ENCODE results near the gene C1QA. TPM values are rescaled to one million over a fixed set of nuclear protein-coding genes. Genes with fewer than 3 reads are reported as not detected.

Gene C1QA
- total and polyA plus RNA-seq, 4 donors: 23.3 to 66.2 (median 36.5) TPM

DNA sequence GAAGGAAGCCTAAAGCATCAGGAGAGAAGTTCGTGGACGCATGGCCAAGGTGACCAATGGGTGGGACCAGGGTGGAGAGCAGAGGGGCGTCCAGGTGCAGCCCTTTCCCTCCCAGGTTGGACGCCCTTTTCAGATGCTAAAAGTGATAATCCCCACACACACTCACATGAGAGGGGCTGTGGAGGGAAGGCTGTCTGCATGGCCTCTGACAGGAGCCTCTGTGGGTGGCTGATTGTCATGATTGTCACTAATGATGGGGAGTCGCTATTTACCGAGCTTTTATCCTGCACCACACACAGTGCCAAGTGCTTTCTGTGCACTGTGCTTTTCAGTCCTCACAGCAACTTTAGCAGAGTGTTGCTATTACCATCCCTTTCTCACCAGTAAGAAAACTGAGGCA lies 27.1 kb upstream of the C1QA start:
- WGBS (ENCODE audit: insufficient coverage): 0% methylated on average over 2 of the region's 6 CpGs
- Histone ChIP-seq H3K36me3 (ENCODE audit: control insufficient read depth, insufficient read depth, low read length) (no peaks in the 10 kb centered on the region), H3K4me3 (ENCODE audit: low read depth, low read length) (no peak overlapping the region), H3K27ac (ENCODE audit: low read depth, low read length) (no peak overlapping the region), H3K4me1 (ENCODE audit: control insufficient read depth, insufficient read depth, low read length) (peaks cover 7% of the 10 kb centered on the region), H3K9me3 (ENCODE audit: control insufficient read depth, insufficient read depth, low read length) (no peaks in the 10 kb centered on the region), H3K27me3 (ENCODE audit: control insufficient read depth, insufficient read depth, low read length) (peaks cover 28% of the 10 kb centered on the region)
- DNase-seq (ENCODE audit: low read depth in 4 of 6, low spot score in 6 of 6): no peak

DNA sequence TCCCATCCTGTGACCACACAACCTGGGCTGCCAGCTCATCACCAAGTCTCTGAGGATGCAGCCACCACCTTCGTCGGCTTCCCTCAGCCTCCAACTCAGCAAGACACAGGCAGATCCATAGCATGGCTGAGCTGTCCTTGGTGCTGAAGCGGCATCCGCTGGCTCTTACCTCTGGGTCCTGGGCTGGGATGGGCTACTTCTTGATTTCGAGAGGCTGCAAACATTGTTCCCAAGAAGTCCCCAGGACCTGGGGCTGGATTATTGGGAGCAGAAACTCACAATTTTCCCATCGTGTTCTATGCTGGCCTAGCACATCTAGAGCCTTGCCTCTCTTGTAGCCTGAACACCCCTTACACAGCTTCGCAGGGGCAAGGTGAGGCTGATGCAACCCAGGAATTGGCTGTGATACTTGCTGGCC lies 24.9 kb upstream of the C1QA start:
- H3K4me1 ChIP-seq (ENCODE audit: control insufficient read depth, insufficient read depth, low read length): peaks cover 7% of the 10 kb centered on the region
- 22% methylated on average over 5 of the region's 7 CpGs for WGBS (ENCODE audit: insufficient coverage)
- H3K4me3 ChIP-seq (ENCODE audit: low read depth, low read length): no peak overlapping the region
- H3K9me3 ChIP-seq (ENCODE audit: control insufficient read depth, insufficient read depth, low read length): no peaks in the 10 kb centered on the region
- peak; percentile 15 to 73 (median 40) for DNase-seq (ENCODE audit: low read depth in 4 of 6, low spot score in 6 of 6)
- no peaks in the 10 kb centered on the region for H3K36me3 ChIP-seq (ENCODE audit: control insufficient read depth, insufficient read depth, low read length)
- H3K27me3 ChIP-seq (ENCODE audit: control insufficient read depth, insufficient read depth, low read length): peaks cover 19% of the 10 kb centered on the region
- no peak overlapping the region for H3K27ac ChIP-seq (ENCODE audit: low read depth, low read length)

DNA sequence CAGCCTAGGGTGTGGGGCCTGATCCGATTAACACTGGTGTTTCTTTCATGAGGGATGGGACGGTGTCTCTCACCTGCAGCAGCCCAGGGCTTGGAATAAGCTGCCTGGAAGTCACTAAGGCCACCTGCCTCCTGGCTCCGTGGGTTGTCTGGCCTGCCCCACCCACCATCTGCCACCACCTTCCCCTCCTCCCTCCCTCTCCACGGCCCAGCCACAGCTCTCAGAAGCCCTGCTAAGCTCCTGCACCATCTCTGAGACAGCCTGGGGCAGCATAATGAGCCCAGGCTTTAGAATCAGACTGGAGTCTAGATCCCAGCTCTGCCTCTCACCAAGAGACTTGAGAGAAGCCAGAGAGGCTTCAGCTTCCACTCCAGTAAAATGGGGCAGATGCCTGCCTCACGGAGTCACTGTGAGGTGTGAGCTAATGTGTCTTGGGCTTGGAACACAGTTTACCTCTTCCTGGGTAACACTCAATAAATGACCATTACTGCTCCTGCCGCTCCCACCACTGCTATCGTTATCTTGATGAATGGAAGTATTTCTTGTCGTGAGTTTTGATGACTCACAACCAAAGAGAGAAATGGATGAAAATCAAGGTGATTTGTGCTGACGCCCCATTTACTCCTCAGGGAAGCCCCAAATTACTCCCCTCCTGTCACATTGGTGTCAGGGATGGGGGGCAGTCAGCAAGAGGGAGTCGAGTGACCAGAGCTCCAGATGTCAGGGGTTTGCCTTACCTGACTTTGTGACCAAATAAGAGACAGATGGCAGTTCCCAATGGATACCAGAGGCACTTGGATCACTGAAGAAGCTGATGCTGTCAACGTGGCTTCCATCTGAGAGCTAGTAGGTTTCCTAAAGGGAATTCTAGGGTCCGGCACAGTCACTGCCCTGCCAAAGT lies 23.5 kb upstream of the C1QA start:
- Histone ChIP-seq H3K36me3 (ENCODE audit: control insufficient read depth, insufficient read depth, low read length) (no peaks in the 10 kb centered on the region), H3K27ac (ENCODE audit: low read depth, low read length) (no peak overlapping the region), H3K9me3 (ENCODE audit: control insufficient read depth, insufficient read depth, low read length) (no peaks in the 10 kb centered on the region), H3K4me3 (ENCODE audit: low read depth, low read length) (no peak overlapping the region), H3K4me1 (ENCODE audit: control insufficient read depth, insufficient read depth, low read length) (peaks cover 7% of the 10 kb centered on the region), H3K27me3 (ENCODE audit: control insufficient read depth, insufficient read depth, low read length) (peaks cover 15% of the 10 kb centered on the region)
- no peak for DNase-seq (ENCODE audit: low read depth in 4 of 6, low spot score in 6 of 6)
- 50% methylated on average over 7 of the region's 12 CpGs for WGBS (ENCODE audit: insufficient coverage)

DNA sequence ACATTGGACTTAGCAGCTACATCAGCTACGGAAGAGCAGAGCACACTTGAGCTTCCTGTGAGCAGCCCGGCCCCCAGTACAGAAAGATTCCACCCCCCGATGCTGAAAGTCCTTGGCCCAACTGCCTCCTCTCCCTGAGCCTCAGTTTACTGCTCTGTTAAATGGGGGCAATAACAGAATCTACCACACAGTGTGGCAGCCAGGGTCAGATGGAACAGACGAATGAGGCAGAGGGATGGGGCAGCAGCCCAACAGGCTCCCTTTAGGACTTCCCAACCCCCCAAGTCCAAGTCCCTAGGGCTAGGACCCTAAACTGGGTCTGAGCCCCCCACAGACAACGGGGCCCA lies 22.9 kb upstream of the C1QA start:
- H3K27ac ChIP-seq (ENCODE audit: low read depth, low read length): no peak overlapping the region
- H3K4me3 ChIP-seq (ENCODE audit: low read depth, low read length): no peak overlapping the region
- no peaks in the 10 kb centered on the region for H3K9me3 ChIP-seq (ENCODE audit: control insufficient read depth, insufficient read depth, low read length)
- no peak for DNase-seq (ENCODE audit: low read depth in 4 of 6, low spot score in 6 of 6)
- H3K36me3 ChIP-seq (ENCODE audit: control insufficient read depth, insufficient read depth, low read length): no peaks in the 10 kb centered on the region
- peaks cover 16% of the 10 kb centered on the region for H3K27me3 ChIP-seq (ENCODE audit: control insufficient read depth, insufficient read depth, low read length)
- 66% methylated on average over 5 of the region's 5 CpGs for WGBS (ENCODE audit: insufficient coverage)
- peaks cover 12% of the 10 kb centered on the region for H3K4me1 ChIP-seq (ENCODE audit: control insufficient read depth, insufficient read depth, low read length)

DNA sequence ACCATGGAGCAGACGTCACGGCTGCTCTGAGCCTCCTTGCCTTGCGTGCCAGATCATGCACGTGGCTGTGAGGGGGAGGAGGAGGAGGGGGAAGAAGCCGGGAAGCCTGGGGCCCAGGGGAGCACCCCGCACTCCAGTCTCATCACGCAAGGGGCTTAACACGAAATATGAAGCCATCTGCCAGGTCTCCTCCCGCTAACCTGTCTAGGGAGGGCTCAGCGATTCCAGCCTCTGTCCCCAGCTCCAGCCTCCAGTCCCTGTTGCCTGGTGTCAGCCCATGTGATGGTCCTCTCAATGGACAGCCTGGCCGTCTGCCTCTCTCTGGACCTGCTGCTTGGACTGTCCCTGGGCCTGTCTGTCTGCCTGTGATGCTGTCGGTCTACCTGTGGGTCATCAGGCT lies 22.5 kb upstream of the C1QA start:
- Histone ChIP-seq H3K4me3 (ENCODE audit: low read depth, low read length) (no peak overlapping the region), H3K4me1 (ENCODE audit: control insufficient read depth, insufficient read depth, low read length) (peaks cover 12% of the 10 kb centered on the region), H3K27ac (ENCODE audit: low read depth, low read length) (no peak overlapping the region), H3K27me3 (ENCODE audit: control insufficient read depth, insufficient read depth, low read length) (peaks cover 16% of the 10 kb centered on the region), H3K9me3 (ENCODE audit: control insufficient read depth, insufficient read depth, low read length) (no peaks in the 10 kb centered on the region), H3K36me3 (ENCODE audit: control insufficient read depth, insufficient read depth, low read length) (no peaks in the 10 kb centered on the region)
- 50% methylated on average over 12 of the region's 12 CpGs for whole genome bisulfite sequencing (ENCODE audit: insufficient coverage)
- no peak for DNase-seq (ENCODE audit: low read depth in 4 of 6, low spot score in 6 of 6)

DNA sequence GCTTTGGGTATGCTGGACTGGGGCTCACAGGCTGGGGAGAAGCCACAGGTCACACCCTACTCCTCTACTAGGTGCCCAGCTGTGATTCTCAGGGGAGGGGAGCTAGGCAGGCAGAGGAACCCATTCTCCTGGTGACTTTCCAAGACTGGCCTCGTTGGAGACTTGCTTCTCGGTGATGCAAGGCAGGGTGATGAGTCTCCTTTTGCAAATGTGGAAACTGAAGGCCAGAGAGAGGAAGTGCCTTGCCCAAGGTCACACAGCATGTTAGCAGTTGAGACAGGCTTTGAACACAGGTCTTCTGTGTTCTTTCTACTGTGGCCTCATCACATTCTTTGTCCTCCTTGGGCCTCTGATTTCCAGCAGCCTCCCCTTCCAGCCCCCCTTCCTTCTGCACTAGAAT lies 20.5 kb upstream of the C1QA start:
- DNase-seq (ENCODE audit: low read depth in 4 of 6, low spot score in 6 of 6): no peak
- Histone ChIP-seq H3K9me3 (ENCODE audit: control insufficient read depth, insufficient read depth, low read length) (no peaks in the 10 kb centered on the region), H3K27ac (ENCODE audit: low read depth, low read length) (no peak overlapping the region), H3K4me1 (ENCODE audit: control insufficient read depth, insufficient read depth, low read length) (peaks cover 12% of the 10 kb centered on the region), H3K27me3 (ENCODE audit: control insufficient read depth, insufficient read depth, low read length) (peaks cover 18% of the 10 kb centered on the region), H3K4me3 (ENCODE audit: low read depth, low read length) (no peak overlapping the region), H3K36me3 (ENCODE audit: control insufficient read depth, insufficient read depth, low read length) (no peaks in the 10 kb centered on the region)
- 100% methylated on average over 1 of the region's 2 CpGs for WGBS (ENCODE audit: insufficient coverage)

DNA sequence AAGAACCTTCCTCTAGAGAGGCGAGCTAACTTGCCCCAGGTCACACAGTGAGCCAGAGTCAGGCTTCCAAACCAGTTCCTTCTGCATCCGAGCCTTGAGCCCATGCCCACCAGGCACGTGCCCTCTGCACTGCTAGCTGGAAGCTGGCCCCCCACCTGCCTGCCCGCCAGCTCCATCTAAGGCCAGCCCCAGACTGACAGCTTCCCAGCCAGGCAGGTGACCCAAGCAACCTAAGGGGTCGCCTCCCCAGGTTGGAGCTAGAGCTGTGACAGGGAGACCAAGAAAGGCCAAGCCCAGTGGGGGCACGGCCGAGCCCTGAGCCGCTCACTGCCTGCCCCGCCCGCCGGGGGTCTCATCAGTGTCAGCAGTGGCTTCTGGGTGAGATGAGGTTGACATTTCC lies 19.9 kb upstream of the C1QA start:
- H3K4me3 ChIP-seq (ENCODE audit: low read depth, low read length): no peak overlapping the region
- H3K27me3 ChIP-seq (ENCODE audit: control insufficient read depth, insufficient read depth, low read length): peaks cover 18% of the 10 kb centered on the region
- WGBS (ENCODE audit: insufficient coverage): 66% methylated on average over 11 of the region's 11 CpGs
- H3K36me3 ChIP-seq (ENCODE audit: control insufficient read depth, insufficient read depth, low read length): no peaks in the 10 kb centered on the region
- DNase-seq (ENCODE audit: low read depth in 4 of 6, low spot score in 6 of 6): no peak
- no peak overlapping the region for H3K27ac ChIP-seq (ENCODE audit: low read depth, low read length)
- no peaks in the 10 kb centered on the region for H3K9me3 ChIP-seq (ENCODE audit: control insufficient read depth, insufficient read depth, low read length)
- H3K4me1 ChIP-seq (ENCODE audit: control insufficient read depth, insufficient read depth, low read length): peaks cover 12% of the 10 kb centered on the region

DNA sequence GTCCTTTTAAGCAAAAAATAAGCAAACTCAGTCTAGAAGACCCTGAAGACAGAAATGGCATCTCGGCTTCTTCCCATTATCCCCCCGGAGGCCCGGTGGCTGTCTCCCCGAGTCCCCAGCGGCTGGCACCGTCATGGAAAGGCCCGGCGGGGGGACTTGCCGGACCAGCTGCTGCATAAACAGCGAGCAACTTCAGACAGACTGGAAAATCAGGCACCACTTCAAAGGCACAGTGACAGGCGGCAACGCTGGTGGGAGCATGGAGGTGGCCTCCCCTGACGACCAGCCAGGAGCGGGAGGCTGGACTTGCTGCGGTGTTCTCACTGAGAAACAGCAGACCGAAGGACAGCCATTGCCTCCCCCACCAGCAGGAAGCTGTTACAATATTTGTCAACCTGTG lies 18.4 kb upstream of the C1QA start:
- Histone ChIP-seq H3K36me3 (ENCODE audit: control insufficient read depth, insufficient read depth, low read length) (no peaks in the 10 kb centered on the region), H3K9me3 (ENCODE audit: control insufficient read depth, insufficient read depth, low read length) (no peaks in the 10 kb centered on the region), H3K4me1 (ENCODE audit: control insufficient read depth, insufficient read depth, low read length) (peaks cover 12% of the 10 kb centered on the region), H3K27ac (ENCODE audit: low read depth, low read length) (no peak overlapping the region), H3K4me3 (ENCODE audit: low read depth, low read length) (no peak overlapping the region), H3K27me3 (ENCODE audit: control insufficient read depth, insufficient read depth, low read length) (peaks cover 22% of the 10 kb centered on the region)
- no peak for DNase-seq (ENCODE audit: low read depth in 4 of 6, low spot score in 6 of 6)
- WGBS (ENCODE audit: insufficient coverage): 10% methylated on average over 16 of the region's 16 CpGs

DNA sequence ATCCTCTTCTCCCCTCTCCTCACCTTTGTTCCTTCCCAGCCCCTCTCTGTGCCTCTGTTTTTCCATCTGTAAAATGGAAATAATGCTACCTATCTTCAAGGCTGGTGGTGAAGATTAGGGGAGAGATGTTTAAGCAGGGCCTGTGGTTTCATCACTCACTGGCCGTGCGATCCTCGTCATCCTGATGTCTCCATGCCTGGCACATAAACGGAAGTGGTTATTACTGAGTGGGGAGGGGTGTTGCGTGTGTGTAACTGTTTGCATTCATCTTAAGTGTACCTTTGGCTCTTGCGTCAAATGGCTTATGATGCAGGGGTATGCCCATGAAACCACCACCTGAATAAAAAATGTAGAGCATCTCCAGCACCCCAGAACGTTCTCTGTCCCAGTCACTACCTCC lies 17.2 kb upstream of the C1QA start:
- Histone ChIP-seq H3K27me3 (ENCODE audit: control insufficient read depth, insufficient read depth, low read length) (peaks cover 22% of the 10 kb centered on the region), H3K4me3 (ENCODE audit: low read depth, low read length) (no peak overlapping the region), H3K4me1 (ENCODE audit: control insufficient read depth, insufficient read depth, low read length) (peaks cover 6% of the 10 kb centered on the region), H3K9me3 (ENCODE audit: control insufficient read depth, insufficient read depth, low read length) (no peaks in the 10 kb centered on the region), H3K36me3 (ENCODE audit: control insufficient read depth, insufficient read depth, low read length) (no peaks in the 10 kb centered on the region), H3K27ac (ENCODE audit: low read depth, low read length) (no peak overlapping the region)
- no peak for DNase-seq (ENCODE audit: low read depth in 4 of 6, low spot score in 6 of 6)
- 91% methylated on average over 4 of the region's 7 CpGs for WGBS (ENCODE audit: insufficient coverage)

DNA sequence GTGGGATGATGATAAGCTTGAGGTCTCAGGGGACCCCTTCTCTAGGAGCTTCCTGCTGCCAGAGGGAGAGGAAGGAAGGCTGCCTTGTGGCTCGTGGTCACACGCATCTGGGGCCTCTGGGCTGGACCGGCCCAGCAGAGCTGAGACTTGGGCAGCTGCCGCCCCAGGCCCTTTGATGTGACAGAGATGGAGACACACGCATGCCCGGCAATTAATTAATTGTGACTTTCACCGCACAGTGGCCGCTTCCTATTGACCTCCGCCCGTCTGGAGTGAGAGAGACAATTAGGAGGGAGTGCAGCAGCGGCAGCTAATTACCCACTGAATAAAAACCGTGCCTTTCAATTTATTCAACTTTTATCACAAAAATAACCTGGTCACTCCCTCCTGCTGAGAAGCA lies 16.6 kb upstream of the C1QA start:
- Histone ChIP-seq H3K9me3 (ENCODE audit: control insufficient read depth, insufficient read depth, low read length) (no peaks in the 10 kb centered on the region), H3K36me3 (ENCODE audit: control insufficient read depth, insufficient read depth, low read length) (no peaks in the 10 kb centered on the region), H3K4me3 (ENCODE audit: low read depth, low read length) (no peak overlapping the region), H3K27me3 (ENCODE audit: control insufficient read depth, insufficient read depth, low read length) (peaks cover 23% of the 10 kb centered on the region), H3K27ac (ENCODE audit: low read depth, low read length) (no peak overlapping the region), H3K4me1 (ENCODE audit: control insufficient read depth, insufficient read depth, low read length) (peaks cover 6% of the 10 kb centered on the region)
- peak in 1 of 6 donors; percentile 39 for DNase-seq (ENCODE audit: low read depth in 4 of 6, low spot score in 6 of 6)
- 19% methylated on average over 6 of the region's 12 CpGs for WGBS (ENCODE audit: insufficient coverage)

All from spinal cord (tissue), 10 donors.